Stomach (tissue), 9 donors: ENCODE data around the gene ZBTB32. TPM values are rescaled to one million over a fixed set of nuclear protein-coding genes. Genes with fewer than 3 reads are reported as not detected.

Experiments
- DNase-seq, 2 donors: peaks; one replicate each; pipeline versions ENCODE4 v3.0.0 to v3.0.0-alpha.2; 2013 to 2019
- H3K27ac ChIP-seq, 5 donors: fragments of 200-600 bp in 4 of 5; sonication (generic) in 4 of 5; one replicate each; pipeline ENCODE4 v1.5.1; 2013 to 2019; ENCODE audit warnings: mild to moderate bottlenecking in 1 of 5, moderate library complexity in 1 of 5
- H3K27me3 ChIP-seq, 3 donors: fragments of 200-600 bp; sonication (generic); one replicate each; pipeline ENCODE4 v1.5.1; 2017 to 2019; ENCODE audit warnings: mixed run types in 1 of 3
- H3K36me3 ChIP-seq, 4 donors: fragments of 200-600 bp; sonication (generic); 1 replicate in 3 of 4; 2 replicates in 1 of 4; pipeline ENCODE4 v1.5.1; 2016 to 2019
- H3K4me1 ChIP-seq, 4 donors: fragments of 200-600 bp; sonication (generic); one replicate each; pipeline ENCODE4 v1.5.1; 2016 to 2019
- H3K4me3 ChIP-seq, 4 donors: fragments of 200-600 bp; sonication (generic) in 3 of 4; one replicate each; pipeline ENCODE4 v1.5.1; 2016 to 2019; ENCODE audit warnings: mild to moderate bottlenecking in 1 of 4
- H3K9me3 ChIP-seq, 4 donors: fragments of 200-600 bp; sonication (generic); one replicate each; pipeline ENCODE4 v1.5.1; 2016 to 2019
- EP300 ChIP-seq: sonication (generic); formaldehyde crosslinking; IDR thresholded peaks from one replicate; pipeline ENCODE4 v1.6.1; 2017; ENCODE audit warnings: antibody characterized with exemption
- POLR2A ChIP-seq, 4 donors: fragments of 450-650 bp; IDR thresholded peaks; one replicate each; pipeline ENCODE4 v1.6.1; 2016; ENCODE audit warnings: antibody characterized with exemption in 4 of 4, control low read depth in 2 of 4, mild to moderate bottlenecking in 1 of 4, moderate library complexity in 1 of 4
- POLR2AphosphoS5 ChIP-seq, 3 donors: sonication (generic); formaldehyde crosslinking; IDR thresholded peaks; one replicate each; pipeline ENCODE4 v1.6.1; 2016; ENCODE audit warnings: antibody characterized with exemption in 3 of 3
- WGBS, 5 donors: extraction: QIAGEN DNeasy Blood & Tissue Kit in 3 of 5; methylation state at CpG; one replicate each; pipeline versions ENCODE4 v1.1.5 to v1.1.7; 2013 to 2018; 5-methylcytosine and 5-hydroxymethylcytosine counted together
- intact Hi-C: fragments of 100-400 bp; cut with DNase I; formaldehyde crosslinking; loops from one replicate; pipeline ENCODE4 v1.15.1; 2023; ENCODE audit warnings: low total_unique reads
- polyA plus RNA-seq, 3 donors: library from polyadenylated mRNA; stranded (reverse); fragments of 200-250 nt; gene quantifications; one replicate each; pipeline ENCODE4 v1.2.3, GENCODE V29; 2013
- total RNA-seq, 5 donors: library from RNA; depleted of rRNA; stranded (reverse); fragments of >200 nt; gene quantifications; one replicate each; pipeline versions ENCODE4 v1.1.0 to v1.2.3, GENCODE V29; 2014 to 2016
- TF ChIP-seq, protein P1 (sequence below), 7 experiments: fragments of 450-650 bp in 4 of 7; fragments of 200-600 bp in 3 of 7; sonication (generic) in 3 of 7; IDR thresholded peaks; one replicate each; pipeline ENCODE4 v1.5.1; 2016 to 2019; ENCODE audit warnings: antibody characterized with exemption in 7 of 7, control low read depth in 2 of 7, mild to moderate bottlenecking in 1 of 7
- donor health status: healthy with polysubstance abuse.
- donor health status: Bipolar disorder and iron deficiency.
- donor health status: healthy.

ZBTB32 gene
- total and polyA plus RNA-seq, 8 donors = 0.43 to 8.2 (median 0.46) TPM; not detected in 5

GRCh38 chr19:35665604-35666003 is 38.8 kb upstream of the ZBTB32 start:
- TF ChIP-seq EP300 = no peak
- no peak for TF ChIP-seq POLR2A (IDR thresholded peaks at IDR 0.05)
- TF ChIP-seq, protein P1, sequence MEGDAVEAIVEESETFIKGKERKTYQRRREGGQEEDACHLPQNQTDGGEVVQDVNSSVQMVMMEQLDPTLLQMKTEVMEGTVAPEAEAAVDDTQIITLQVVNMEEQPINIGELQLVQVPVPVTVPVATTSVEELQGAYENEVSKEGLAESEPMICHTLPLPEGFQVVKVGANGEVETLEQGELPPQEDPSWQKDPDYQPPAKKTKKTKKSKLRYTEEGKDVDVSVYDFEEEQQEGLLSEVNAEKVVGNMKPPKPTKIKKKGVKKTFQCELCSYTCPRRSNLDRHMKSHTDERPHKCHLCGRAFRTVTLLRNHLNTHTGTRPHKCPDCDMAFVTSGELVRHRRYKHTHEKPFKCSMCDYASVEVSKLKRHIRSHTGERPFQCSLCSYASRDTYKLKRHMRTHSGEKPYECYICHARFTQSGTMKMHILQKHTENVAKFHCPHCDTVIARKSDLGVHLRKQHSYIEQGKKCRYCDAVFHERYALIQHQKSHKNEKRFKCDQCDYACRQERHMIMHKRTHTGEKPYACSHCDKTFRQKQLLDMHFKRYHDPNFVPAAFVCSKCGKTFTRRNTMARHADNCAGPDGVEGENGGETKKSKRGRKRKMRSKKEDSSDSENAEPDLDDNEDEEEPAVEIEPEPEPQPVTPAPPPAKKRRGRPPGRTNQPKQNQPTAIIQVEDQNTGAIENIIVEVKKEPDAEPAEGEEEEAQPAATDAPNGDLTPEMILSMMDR (IDR thresholded peaks at IDR 0.05) = no peak
- TF ChIP-seq POLR2AphosphoS5 (IDR thresholded peaks at IDR 0.05) = no peak
- Histone ChIP-seq H3K9me3 (no peaks in the 10 kb centered on the region), H3K36me3 (peaks cover 18 to 57% (median 48%) of the 10 kb centered on the region in 4 donors), H3K4me3 (no peak overlapping the region), H3K27ac (no peak overlapping the region), H3K27me3 (peaks cover 0 to 14% (median 0%) of the 10 kb centered on the region in 3 donors), H3K4me1 (no peaks in the 10 kb centered on the region)
- WGBS, 5 donors = 76 to 86% (median 82%) methylated on average over 7 of the region's 7 CpGs
- intact Hi-C loops = no loop called here
- no peak for DNase-seq

GRCh38 chr19:35666251-35666913 is 38.0 kb upstream of the ZBTB32 start, which contains the start of gene UPK1A:
Gene UPK1A, plus strand, starts transcription at chr19:35666517. Its CDS starts 296 bp downstream, at chr19:35666813.
- intact Hi-C loops = no loop called here
- no peak within 1 kb of the TSS for H3K4me3 ChIP-seq
- peak in 1 of 2 donors; percentile 47 for DNase-seq
- TF ChIP-seq POLR2AphosphoS5 (IDR thresholded peaks at IDR 0.05) = no peak
- TF ChIP-seq, protein P1 (IDR thresholded peaks at IDR 0.05) = no peak
- TF ChIP-seq EP300 = no peak
- no peak for TF ChIP-seq POLR2A (IDR thresholded peaks at IDR 0.05)
- WGBS, 5 donors = 39 to 63% (median 61%) methylated on average over 7 to 16 of the region's 16 CpGs
- no peak within 1 kb of the TSS for H3K27ac ChIP-seq
- H3K4me1 ChIP-seq = no peaks in the 10 kb centered on the region
- peaks cover 0 to 14% (median 0%) of the 10 kb centered on the region in 3 donors for H3K27me3 ChIP-seq
- peaks cover 13 to 49% (median 40%) of the 10 kb centered on the region in 4 donors for H3K36me3 ChIP-seq
- no peaks in the 10 kb centered on the region for H3K9me3 ChIP-seq

DNA sequence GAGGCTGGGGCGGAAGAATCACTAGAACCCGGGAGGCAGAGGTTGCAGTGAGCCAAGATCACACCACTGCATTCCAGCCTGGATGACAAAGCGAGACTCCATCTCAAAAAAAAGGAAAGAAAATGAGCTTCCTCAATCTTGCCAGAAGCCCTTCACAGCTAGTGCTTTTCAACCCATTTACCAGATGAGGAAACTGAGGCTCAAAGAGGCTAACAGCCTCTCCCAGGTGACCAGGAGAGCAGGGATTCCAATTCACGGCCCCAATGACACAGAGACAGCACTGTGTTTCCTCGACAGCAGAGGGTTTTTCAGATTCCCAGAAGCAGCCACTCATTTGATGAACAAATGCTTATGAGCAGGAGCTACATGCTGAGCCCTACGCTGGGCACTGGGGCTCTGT is 34.8 kb upstream of the ZBTB32 start:
- H3K9me3 ChIP-seq = no peaks in the 10 kb centered on the region
- TF ChIP-seq, protein P1 (IDR thresholded peaks at IDR 0.05) = no peak
- no peak for TF ChIP-seq EP300
- TF ChIP-seq POLR2A (IDR thresholded peaks at IDR 0.05) = no peak
- no peak for TF ChIP-seq POLR2AphosphoS5 (IDR thresholded peaks at IDR 0.05)
- 70 to 80% (median 80%) methylated on average over 6 of the region's 6 CpGs for WGBS, 5 donors
- H3K36me3 ChIP-seq = peaks cover 0 to 17% (median 10%) of the 10 kb centered on the region in 4 donors
- H3K4me1 ChIP-seq = peaks cover 0 to 7% (median 6%) of the 10 kb centered on the region in 4 donors
- H3K27ac ChIP-seq = no peak overlapping the region
- intact Hi-C loops = no loop called here
- H3K27me3 ChIP-seq = peaks cover 0 to 45% (median 16%) of the 10 kb centered on the region in 3 donors
- no peak overlapping the region for H3K4me3 ChIP-seq
- DNase-seq = no peak

DNA sequence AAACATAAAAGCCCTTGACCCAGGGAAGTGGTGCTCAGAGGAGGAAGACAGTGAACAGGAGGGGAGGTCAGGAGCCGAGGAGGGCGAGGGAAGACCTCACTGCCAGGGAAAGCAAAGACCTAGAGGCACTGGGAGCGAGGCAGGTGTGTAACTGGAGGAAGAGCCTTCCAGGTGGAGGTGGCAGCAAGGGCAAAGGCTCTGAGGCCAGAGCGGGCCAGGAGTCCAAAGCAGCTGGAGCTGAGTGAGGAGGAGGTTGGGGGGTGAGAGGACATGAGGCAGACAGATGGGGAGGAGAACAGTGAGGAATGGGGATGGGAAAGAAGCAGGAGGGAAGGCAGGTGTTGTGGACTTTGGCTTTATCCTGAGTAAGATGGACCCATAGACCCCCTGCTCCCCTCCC is 34.4 kb upstream of the ZBTB32 start:
- no peaks in the 10 kb centered on the region for H3K9me3 ChIP-seq
- TF ChIP-seq, protein P1 (IDR thresholded peaks at IDR 0.05) = no peak
- TF ChIP-seq EP300 (no peak), POLR2AphosphoS5 (IDR thresholded peaks at IDR 0.05) (no peak), POLR2A (IDR thresholded peaks at IDR 0.05) (no peak)
- peaks cover 0 to 49% (median 16%) of the 10 kb centered on the region in 3 donors for H3K27me3 ChIP-seq
- H3K36me3 ChIP-seq = peaks cover 0 to 13% (median 7%) of the 10 kb centered on the region in 4 donors
- 52 to 58% (median 55%) methylated on average over 4 of the region's 4 CpGs for WGBS, 5 donors
- no peak overlapping the region for H3K27ac ChIP-seq
- no peak overlapping the region for H3K4me3 ChIP-seq
- intact Hi-C loops = no loop called here
- DNase-seq = no peak
- peaks cover 0 to 7% (median 6%) of the 10 kb centered on the region in 4 donors for H3K4me1 ChIP-seq
